DOHH2 (cell line): ENCODE data around the gene ANKLE2.

Source experiments
- H3F3A ChIP-seq: fragments of 200-600 bp; sonication (generic), shearing (Covaris generic); 2 replicates; pipeline ENCODE4 v1.6.0; 2016; ENCODE audit warnings: antibody characterized with exemption, mild to moderate bottlenecking; ENCODE audit not compliant: control insufficient read depth, insufficient read depth
- H3K27ac ChIP-seq: fragments of 200-600 bp; sonication (generic); 2 replicates; pipeline ENCODE4 v1.5.1; 2014; ENCODE audit warnings: low read depth, mild to moderate bottlenecking, low read length, moderate library complexity
- H3K27me3 ChIP-seq: fragments of 200-600 bp; sonication (generic); 2 replicates; pipeline ENCODE4 v1.6.1; 2014; ENCODE audit warnings: mild to moderate bottlenecking, low read length, mixed read lengths; ENCODE audit not compliant: control insufficient read depth
- H3K36me3 ChIP-seq: fragments of 200-600 bp; sonication (generic); 2 replicates; pipeline ENCODE4 v1.6.1; 2014; ENCODE audit warnings: mild to moderate bottlenecking, low read length, moderate library complexity, mixed read lengths; ENCODE audit not compliant: control insufficient read depth
- H3K4me1 ChIP-seq: fragments of 200-600 bp; sonication (generic); 2 replicates; pipeline ENCODE4 v1.6.1; 2014; ENCODE audit warnings: mild to moderate bottlenecking, low read length, mixed read lengths; ENCODE audit not compliant: control insufficient read depth
- H3K4me2 ChIP-seq: fragments of 200-600 bp; sonication (generic); 2 replicates; pipeline ENCODE4 v1.6.0; 2014; ENCODE audit warnings: mild to moderate bottlenecking, low read length, moderate library complexity
- H3K4me3 ChIP-seq: fragments of 200-600 bp; sonication (generic); 2 replicates; pipeline ENCODE4 v1.5.1; 2014; ENCODE audit warnings: mild to moderate bottlenecking, low read length, mixed read lengths
- H3K79me2 ChIP-seq: fragments of 200-600 bp; sonication (generic); 2 replicates; pipeline ENCODE4 v1.6.1; 2014; ENCODE audit warnings: mild to moderate bottlenecking, low read length, mixed read lengths; ENCODE audit not compliant: control insufficient read depth
- H3K9me2 ChIP-seq: fragments of 200-600 bp; sonication (generic); replicated peaks from 2 replicates; pipeline ENCODE4 v1.6.1; 2014; ENCODE audit warnings: mild to moderate bottlenecking, low read length, mixed read lengths; ENCODE audit not compliant: control insufficient read depth
- H3K9me3 ChIP-seq: fragments of 200-600 bp; sonication (generic); 2 replicates; pipeline ENCODE4 v1.6.1; 2014; ENCODE audit warnings: antibody characterized with exemption, low read length, mixed read lengths; ENCODE audit not compliant: control insufficient read depth, insufficient read depth
- H4K20me1 ChIP-seq: fragments of 200-600 bp; sonication (generic); 2 replicates; pipeline ENCODE4 v1.6.0; 2014; ENCODE audit warnings: low read depth, mild to moderate bottlenecking, antibody characterized with exemption, low read length, moderate library complexity; ENCODE audit not compliant: control insufficient read depth, insufficient read depth
- EZH2phosphoT487 ChIP-seq: fragments of 200-600 bp; sonication (generic); IDR thresholded peaks from 2 replicates; pipeline ENCODE4 v1.6.1; 2017; ENCODE audit warnings: borderline replicate concordance, mild to moderate bottlenecking, antibody characterized with exemption, low read length, moderate library complexity, mixed read lengths
- TF ChIP-seq, protein P1 (sequence below): fragments of 200-600 bp; sonication (generic); IDR thresholded peaks from one replicate; pipeline ENCODE4 v1.5.1; 2014; ENCODE audit warnings: antibody characterized with exemption, mild to moderate bottlenecking, low read depth, low read length; ENCODE audit not compliant: poor library complexity, severe bottlenecking

ANKLE2 gene

GRCh38 chr12:132690112-132690511 is 71.5 kb downstream of the ANKLE2 start:
- peak overlapping the region; percentile 50; the same call in 1 of the 2 replicates for H3K4me2 ChIP-seq

GRCh38 chr12:132689227-132689626 is 72.4 kb downstream of the ANKLE2 start:
- Histone ChIP-seq H3K27ac (no peak overlapping the region), H3K36me3 (peaks cover 41% of the 10 kb centered on the region), H3K4me1 (peaks cover 26% of the 10 kb centered on the region), H3K4me3 (peak overlapping the region; percentile 47), H3K9me3 (no peaks in the 10 kb centered on the region; the same call in 1 of the 2 replicates), H3K9me2 (no peaks in the 10 kb centered on the region), H3K27me3 (no peaks in the 10 kb centered on the region), H4K20me1 (peaks cover 9% of the 10 kb centered on the region), H3K4me2 (peak overlapping the region; percentile 50), H3F3A (peaks cover 15% of the 10 kb centered on the region), H3K79me2 (peaks cover 48% of the 10 kb centered on the region)
- TF ChIP-seq EZH2phosphoT487, result no peak
- TF ChIP-seq, protein P1, sequence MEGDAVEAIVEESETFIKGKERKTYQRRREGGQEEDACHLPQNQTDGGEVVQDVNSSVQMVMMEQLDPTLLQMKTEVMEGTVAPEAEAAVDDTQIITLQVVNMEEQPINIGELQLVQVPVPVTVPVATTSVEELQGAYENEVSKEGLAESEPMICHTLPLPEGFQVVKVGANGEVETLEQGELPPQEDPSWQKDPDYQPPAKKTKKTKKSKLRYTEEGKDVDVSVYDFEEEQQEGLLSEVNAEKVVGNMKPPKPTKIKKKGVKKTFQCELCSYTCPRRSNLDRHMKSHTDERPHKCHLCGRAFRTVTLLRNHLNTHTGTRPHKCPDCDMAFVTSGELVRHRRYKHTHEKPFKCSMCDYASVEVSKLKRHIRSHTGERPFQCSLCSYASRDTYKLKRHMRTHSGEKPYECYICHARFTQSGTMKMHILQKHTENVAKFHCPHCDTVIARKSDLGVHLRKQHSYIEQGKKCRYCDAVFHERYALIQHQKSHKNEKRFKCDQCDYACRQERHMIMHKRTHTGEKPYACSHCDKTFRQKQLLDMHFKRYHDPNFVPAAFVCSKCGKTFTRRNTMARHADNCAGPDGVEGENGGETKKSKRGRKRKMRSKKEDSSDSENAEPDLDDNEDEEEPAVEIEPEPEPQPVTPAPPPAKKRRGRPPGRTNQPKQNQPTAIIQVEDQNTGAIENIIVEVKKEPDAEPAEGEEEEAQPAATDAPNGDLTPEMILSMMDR, result no peak

More at GRCh38 chr12:132690112-132690511, 71.5 kb downstream of the ANKLE2 start:
- Histone ChIP-seq H3K4me3 (no peak overlapping the region), H3K4me1 (peaks cover 24% of the 10 kb centered on the region), H3K79me2 (peaks cover 49% of the 10 kb centered on the region), H3K9me3 (no peaks in the 10 kb centered on the region; the same call in 1 of the 2 replicates), H3K27ac (no peak overlapping the region), H3K36me3 (peaks cover 44% of the 10 kb centered on the region), H3K9me2 (no peaks in the 10 kb centered on the region), H3K27me3 (no peaks in the 10 kb centered on the region), H4K20me1 (peaks cover 8% of the 10 kb centered on the region), H3F3A (peaks cover 15% of the 10 kb centered on the region)
- TF ChIP-seq, protein P1, result no peak
- TF ChIP-seq EZH2phosphoT487, result no peak

- peaks cover 15% of the 10 kb centered on the region for H3F3A ChIP-seq
- H3K9me3 ChIP-seq, result no peaks in the 10 kb centered on the region; the same call in 1 of the 2 replicates
- no peaks in the 10 kb centered on the region for H3K27me3 ChIP-seq
- peak within 1 kb of the TSS; percentile 75 for H3K4me3 ChIP-seq
- peaks cover 50% of the 10 kb centered on the region for H3K36me3 ChIP-seq
- no peak for TF ChIP-seq EZH2phosphoT487
- TF ChIP-seq, protein P1, result no peak
- peaks cover 64% of the 10 kb centered on the region for H3K79me2 ChIP-seq
- peak within 1 kb of the TSS; percentile 41 for H3K27ac ChIP-seq
- H3K9me2 ChIP-seq, result no peaks in the 10 kb centered on the region
- H4K20me1 ChIP-seq, result peaks cover 15% of the 10 kb centered on the region
- peak within 1 kb of the TSS; percentile 89 for H3K4me2 ChIP-seq
- H3K4me1 ChIP-seq, result peaks cover 35% of the 10 kb centered on the region
Observed at GRCh38 chr12:132687211-132688164, 74.1 kb downstream of the ANKLE2 start, which contains the start of the genes POLE and PXMP2. Gene POLE (minus strand): TSS chr12:132687342. CDS start chr12:132687315, 27 bp downstream. Gene PXMP2 (plus strand): TSS chr12:132687587. CDS start chr12:132687671, 84 bp downstream.
